Thoracic aorta (tissue), 2 donors: ENCODE results near the gene SURF2. TPM values are rescaled to one million over a fixed set of nuclear protein-coding genes. Genes with fewer than 3 reads are reported as not detected.

Experiments
- ATAC-seq: fragments of 150-250 bp; one replicate; pipeline ENCODE4 v1.8.0; 2017; ENCODE audit warnings: low read depth; ENCODE audit not compliant: insufficient number of reproducible peaks, low FRiP score
- DNase-seq: peaks from one replicate; pipeline ENCODE4 v3.0.0-alpha.2; 2020; ENCODE audit warnings: low spot score
- H3K27ac ChIP-seq, 2 donors: fragments of 200-600 bp; sonication (generic); 1 replicate in 1 of 2; 2 replicates in 1 of 2; pipeline ENCODE4 v1.5.1; 2016; ENCODE audit warnings: mild to moderate bottlenecking in 2 of 2, moderate library complexity in 2 of 2
- H3K27me3 ChIP-seq: fragments of 200-600 bp; sonication (generic); replicated peaks from 2 replicates; pipeline ENCODE4 v1.6.0; 2016; ENCODE audit warnings: mild to moderate bottlenecking; ENCODE audit not compliant: insufficient read depth
- H3K36me3 ChIP-seq: fragments of 200-600 bp; sonication (generic); one replicate; pipeline ENCODE4 v1.5.1; 2016
- H3K4me1 ChIP-seq, 2 donors: fragments of 200-600 bp; sonication (generic); 1 replicate in 1 of 2; 2 replicates in 1 of 2; pipeline versions ENCODE4 v1.5.1 to v1.6.0; 2016; ENCODE audit warnings: low read depth in 2 of 2, mild to moderate bottlenecking in 1 of 2; ENCODE audit not compliant: control insufficient read depth in 1 of 2
- H3K4me3 ChIP-seq: fragments of 200-600 bp; sonication (generic); 2 replicates; pipeline ENCODE4 v1.5.1; 2016; ENCODE audit warnings: mild to moderate bottlenecking
- H3K9me3 ChIP-seq: fragments of 200-600 bp; sonication (generic); 2 replicates; pipeline ENCODE4 v1.5.1; 2016
- total RNA-seq, 2 donors: library from RNA; depleted of rRNA; stranded (reverse); fragments of >200 nt; gene quantifications; one replicate each; pipeline versions ENCODE4 v1.1.0 to v1.2.3, GENCODE V29; 2016
- TF ChIP-seq, protein P1 (sequence below): fragments of 200-600 bp; sonication (generic); IDR thresholded peaks from one replicate; pipeline ENCODE4 v1.5.1; 2019; ENCODE audit warnings: antibody characterized with exemption

Gene SURF2
- total RNA-seq, 2 donors from 2014 or later: 7.0 to 13.3 TPM

DNA sequence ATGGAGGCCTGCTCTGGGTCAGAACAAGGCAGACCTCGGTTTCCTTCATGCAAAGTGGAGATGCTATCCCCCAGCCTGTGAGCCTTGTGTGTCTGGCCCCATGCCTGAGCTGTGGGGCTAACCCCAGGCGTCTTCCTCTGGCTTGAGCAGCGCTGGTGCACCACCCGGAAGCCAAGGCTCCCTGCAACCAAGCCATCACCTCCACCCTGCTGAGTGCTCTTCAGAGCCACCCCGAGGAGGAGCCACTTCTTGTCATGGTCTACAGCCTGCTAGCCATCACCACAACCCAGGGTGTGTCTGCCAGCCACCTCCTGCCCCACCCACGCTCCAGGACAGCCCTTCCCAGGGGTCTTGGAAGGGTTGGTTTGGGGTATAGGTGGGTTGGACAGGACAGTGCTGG, 45.2 kb downstream of the SURF2 start:
- DNase-seq: no peak
- no peaks in the 10 kb centered on the region for H3K27me3 ChIP-seq

DNA sequence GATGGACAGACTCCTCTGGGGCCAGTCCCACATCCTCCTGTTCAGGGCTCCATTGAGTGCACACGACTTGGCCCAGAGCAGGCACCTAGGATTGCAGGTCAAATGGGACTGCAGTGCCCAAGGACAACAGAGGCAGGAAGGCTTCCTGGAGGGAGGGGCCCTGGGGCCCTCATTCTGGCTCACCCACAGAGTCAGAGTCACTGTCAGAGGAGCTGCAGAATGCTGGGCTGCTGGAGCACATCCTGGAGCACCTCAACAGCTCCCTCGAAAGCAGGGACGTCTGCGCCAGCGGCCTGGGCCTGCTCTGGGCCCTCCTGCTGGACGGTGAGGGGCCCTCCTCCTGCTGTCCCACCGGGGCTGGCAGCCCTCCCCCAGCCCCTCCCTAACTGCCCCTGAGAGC, 46.3 kb downstream of the SURF2 start:
- TF ChIP-seq, protein P1, sequence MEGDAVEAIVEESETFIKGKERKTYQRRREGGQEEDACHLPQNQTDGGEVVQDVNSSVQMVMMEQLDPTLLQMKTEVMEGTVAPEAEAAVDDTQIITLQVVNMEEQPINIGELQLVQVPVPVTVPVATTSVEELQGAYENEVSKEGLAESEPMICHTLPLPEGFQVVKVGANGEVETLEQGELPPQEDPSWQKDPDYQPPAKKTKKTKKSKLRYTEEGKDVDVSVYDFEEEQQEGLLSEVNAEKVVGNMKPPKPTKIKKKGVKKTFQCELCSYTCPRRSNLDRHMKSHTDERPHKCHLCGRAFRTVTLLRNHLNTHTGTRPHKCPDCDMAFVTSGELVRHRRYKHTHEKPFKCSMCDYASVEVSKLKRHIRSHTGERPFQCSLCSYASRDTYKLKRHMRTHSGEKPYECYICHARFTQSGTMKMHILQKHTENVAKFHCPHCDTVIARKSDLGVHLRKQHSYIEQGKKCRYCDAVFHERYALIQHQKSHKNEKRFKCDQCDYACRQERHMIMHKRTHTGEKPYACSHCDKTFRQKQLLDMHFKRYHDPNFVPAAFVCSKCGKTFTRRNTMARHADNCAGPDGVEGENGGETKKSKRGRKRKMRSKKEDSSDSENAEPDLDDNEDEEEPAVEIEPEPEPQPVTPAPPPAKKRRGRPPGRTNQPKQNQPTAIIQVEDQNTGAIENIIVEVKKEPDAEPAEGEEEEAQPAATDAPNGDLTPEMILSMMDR: no peak
- ATAC-seq (no peak), DNase-seq (no peak)
- Histone ChIP-seq H3K9me3 (no peaks in the 10 kb centered on the region), H3K4me3 (no peak overlapping the region), H3K27me3 (no peaks in the 10 kb centered on the region), H3K4me1 (no peaks in the 10 kb centered on the region), H3K36me3 (peaks cover 18% of the 10 kb centered on the region), H3K27ac (no peak overlapping the region)

More for the DNA sequence above, 45.2 kb downstream of the SURF2 start:
- Histone ChIP-seq H3K4me1 (no peaks in the 10 kb centered on the region), H3K9me3 (no peaks in the 10 kb centered on the region), H3K36me3 (peaks cover 11% of the 10 kb centered on the region), H3K4me3 (no peak overlapping the region), H3K27ac (no peak overlapping the region)
- TF ChIP-seq, protein P1: no peak
- ATAC-seq: no peak

DNA sequence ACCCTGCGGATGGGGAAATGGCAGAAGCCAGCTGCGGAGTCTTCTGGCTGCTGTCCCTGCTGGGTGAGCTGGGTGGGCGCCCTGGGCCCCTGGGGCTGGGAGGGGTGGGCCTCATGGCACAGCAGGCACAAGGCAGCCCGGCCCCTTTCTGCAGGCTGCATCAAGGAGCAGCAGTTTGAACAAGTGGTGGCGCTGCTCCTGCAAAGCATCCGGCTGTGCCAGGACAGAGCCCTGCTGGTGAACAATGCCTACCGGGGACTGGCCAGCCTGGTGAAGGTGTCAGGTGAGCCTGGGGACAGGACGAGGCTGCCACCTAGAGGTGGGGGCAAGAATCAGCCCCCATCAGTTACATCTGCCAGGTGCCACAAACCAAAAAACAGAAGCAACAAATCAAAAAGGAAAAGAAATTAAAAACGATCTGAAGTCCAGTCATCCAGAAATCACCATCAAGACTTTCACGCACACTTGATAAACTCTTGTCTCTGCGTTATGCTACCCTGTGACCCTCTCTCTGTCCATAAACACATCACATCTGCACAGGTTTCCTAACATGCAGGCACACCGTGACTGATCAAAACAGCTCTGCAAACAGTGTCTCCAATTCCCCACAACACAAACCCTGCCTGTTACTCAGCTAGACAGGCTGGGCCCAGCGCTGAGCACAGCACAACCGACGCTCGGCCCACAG, 47.6 kb downstream of the SURF2 start:
- TF ChIP-seq, protein P1: no peak
- Histone ChIP-seq H3K4me1 (no peaks in the 10 kb centered on the region), H3K4me3 (no peak overlapping the region), H3K9me3 (no peaks in the 10 kb centered on the region), H3K27me3 (no peaks in the 10 kb centered on the region), H3K36me3 (peaks cover 28% of the 10 kb centered on the region), H3K27ac (no peak overlapping the region)
- ATAC-seq (no peak), DNase-seq (no peak)

DNA sequence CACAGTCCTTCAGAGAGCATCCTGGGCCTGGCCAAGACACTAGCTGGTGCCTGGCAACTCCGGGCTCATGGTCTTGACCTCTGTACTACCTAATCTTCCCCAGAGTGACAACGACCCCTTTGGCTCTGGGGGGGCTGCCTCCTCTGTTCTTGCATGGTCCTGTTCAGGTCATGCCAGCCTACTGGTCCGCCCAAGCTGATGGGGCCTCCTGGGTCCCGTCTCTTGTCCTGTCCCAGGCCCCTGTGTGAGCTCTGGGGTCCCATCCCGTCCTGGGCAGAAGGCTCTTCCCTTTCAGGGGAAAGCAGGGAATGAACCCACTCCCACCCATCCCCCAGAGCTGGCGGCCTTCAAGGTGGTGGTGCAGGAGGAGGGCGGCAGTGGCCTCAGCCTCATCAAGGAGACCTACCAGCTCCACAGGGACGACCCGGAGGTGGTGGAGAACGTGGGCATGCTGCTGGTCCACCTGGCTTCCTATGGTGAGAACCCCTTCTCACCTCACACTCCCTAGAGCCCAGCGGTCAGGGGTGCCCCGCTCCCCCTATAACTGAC, 48.2 kb downstream of the SURF2 start:
- Histone ChIP-seq H3K4me3 (no peak overlapping the region), H3K27me3 (no peaks in the 10 kb centered on the region), H3K4me1 (no peaks in the 10 kb centered on the region), H3K36me3 (peaks cover 30% of the 10 kb centered on the region), H3K9me3 (no peaks in the 10 kb centered on the region), H3K27ac (no peak overlapping the region)
- TF ChIP-seq, protein P1: no peak
- DNase-seq (no peak), ATAC-seq (no peak)

DNA sequence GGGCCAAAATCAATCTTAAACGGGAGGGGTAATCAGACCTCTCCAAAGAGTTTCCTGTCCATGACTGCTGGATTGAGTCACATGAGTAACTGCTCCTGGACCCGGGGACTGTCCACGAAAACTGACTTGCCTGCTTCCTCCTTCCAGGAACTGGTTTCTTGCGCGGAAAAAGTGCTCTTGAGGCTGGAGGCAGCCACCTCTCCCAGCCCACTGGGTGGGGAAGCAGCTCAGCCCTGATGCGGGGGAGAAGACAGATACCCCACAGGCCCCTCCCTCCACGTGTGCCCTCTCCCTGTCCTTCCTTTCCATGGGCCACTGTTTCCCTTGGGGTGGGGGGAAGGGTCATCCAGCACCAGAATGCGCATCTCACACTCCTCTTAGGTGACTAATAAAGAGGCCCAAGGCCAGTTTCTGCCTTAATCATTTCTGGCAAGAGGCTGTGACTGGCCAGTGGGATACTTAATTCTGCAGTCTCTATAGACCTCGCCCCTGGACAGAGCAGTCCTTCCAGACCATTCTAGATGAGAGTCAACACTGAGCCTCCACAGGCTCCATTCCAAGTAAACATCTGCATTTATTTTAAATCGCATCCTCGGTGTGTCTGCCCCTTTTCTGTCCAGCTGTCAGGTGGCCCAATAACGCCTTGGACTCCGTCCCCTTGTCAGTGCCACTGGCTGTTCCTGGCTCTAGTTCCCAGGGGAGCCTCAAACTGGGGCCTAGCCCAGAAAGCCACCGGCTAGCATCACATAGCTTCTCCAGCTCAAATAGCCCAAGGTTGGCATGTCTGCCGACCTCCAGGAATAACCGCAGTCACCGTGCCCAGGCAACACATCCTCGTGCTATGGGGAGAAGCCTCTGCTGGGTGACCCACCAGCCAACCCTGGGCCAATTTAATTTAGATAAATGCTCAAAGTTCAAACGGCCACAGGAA, 49.4 kb downstream of the SURF2 start:
- DNase-seq (no peak), ATAC-seq (no peak)
- peaks cover 43% of the 10 kb centered on the region for H3K36me3 ChIP-seq
- no peak overlapping the region for H3K4me3 ChIP-seq
- H3K27ac ChIP-seq: no peak overlapping the region
- no peaks in the 10 kb centered on the region for H3K9me3 ChIP-seq
- H3K27me3 ChIP-seq: no peaks in the 10 kb centered on the region
- TF ChIP-seq, protein P1: no peak
- no peaks in the 10 kb centered on the region for H3K4me1 ChIP-seq
